ENCODE data around the gene INPP5A.
"Not testable (repeated sequence)": the region's sequence is repeated elsewhere in the genome, so short reads cannot be mapped to it uniquely, and the experiment has no call there.

The INPP5A gene

DNA sequence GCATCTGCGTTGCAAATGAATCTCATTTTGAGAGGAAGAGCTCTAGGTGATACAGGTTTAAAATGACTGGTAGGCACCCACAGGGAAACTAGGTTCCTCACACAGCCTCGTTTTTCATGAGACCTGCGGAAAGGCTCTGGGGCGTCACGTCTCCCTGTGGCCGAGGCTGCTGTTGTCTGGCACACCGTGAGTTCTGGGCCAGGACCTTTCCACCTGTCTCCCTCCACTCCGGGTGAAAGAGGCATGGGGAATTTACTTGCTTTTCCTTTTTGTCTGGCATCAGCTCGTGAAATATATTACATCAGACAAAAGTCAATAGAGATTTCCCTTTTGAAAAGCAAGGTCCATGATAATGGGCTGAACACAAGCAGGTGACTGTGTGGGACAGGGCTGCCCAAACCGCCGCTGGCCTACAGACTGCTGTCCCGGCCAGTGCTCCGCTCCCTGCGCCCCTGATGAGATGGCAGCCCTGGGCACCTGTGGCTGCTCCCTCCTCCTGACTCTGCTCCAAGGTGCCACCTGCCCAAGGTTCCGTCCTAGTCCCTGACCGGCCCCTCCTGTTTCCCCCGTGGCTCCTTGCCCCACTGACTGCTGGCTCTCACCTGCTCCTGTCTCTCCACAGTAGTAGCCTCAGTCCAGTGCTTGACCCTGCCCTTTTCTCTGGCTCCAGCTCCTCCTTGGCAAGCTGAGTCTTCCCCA, 138.8 kb downstream of the INPP5A start:
- ChIA-PET POLR2A (no interaction called here), CTCF (no interaction called here)
- no peak for DNase-seq (ENCODE audit: extremely low spot score)
- TF ChIP-seq, protein P1, sequence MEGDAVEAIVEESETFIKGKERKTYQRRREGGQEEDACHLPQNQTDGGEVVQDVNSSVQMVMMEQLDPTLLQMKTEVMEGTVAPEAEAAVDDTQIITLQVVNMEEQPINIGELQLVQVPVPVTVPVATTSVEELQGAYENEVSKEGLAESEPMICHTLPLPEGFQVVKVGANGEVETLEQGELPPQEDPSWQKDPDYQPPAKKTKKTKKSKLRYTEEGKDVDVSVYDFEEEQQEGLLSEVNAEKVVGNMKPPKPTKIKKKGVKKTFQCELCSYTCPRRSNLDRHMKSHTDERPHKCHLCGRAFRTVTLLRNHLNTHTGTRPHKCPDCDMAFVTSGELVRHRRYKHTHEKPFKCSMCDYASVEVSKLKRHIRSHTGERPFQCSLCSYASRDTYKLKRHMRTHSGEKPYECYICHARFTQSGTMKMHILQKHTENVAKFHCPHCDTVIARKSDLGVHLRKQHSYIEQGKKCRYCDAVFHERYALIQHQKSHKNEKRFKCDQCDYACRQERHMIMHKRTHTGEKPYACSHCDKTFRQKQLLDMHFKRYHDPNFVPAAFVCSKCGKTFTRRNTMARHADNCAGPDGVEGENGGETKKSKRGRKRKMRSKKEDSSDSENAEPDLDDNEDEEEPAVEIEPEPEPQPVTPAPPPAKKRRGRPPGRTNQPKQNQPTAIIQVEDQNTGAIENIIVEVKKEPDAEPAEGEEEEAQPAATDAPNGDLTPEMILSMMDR (IDR thresholded peaks at IDR 0.05; ENCODE audit: control extremely low read depth, extremely low read depth, low read depth, missing control alignments): no peak

DNA sequence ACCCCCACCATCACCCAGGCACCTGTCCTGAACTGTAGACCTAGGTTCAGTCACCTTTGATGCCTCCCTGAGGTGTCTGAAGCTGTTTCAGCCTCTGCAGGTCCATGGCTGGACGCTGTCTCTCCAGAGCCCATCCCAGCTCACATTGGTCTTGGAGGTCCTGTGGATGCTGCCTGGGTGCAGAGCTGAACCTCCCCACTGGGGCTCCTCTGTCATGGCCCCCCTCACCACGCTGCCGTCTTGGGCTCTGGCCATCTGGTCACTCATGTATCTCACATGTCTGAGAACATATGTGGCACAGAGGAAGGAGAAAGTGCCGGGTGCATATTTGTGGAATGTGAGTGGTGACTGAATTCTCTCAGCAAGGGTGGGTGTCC, 139.5 kb downstream of the INPP5A start:
- POLR2A ChIA-PET: no interaction called here
- CTCF ChIA-PET: no interaction called here
- DNase-seq (ENCODE audit: extremely low spot score): no peak
- TF ChIP-seq, protein P1 (IDR thresholded peaks at IDR 0.05; ENCODE audit: control extremely low read depth, extremely low read depth, low read depth, missing control alignments): no peak

DNA sequence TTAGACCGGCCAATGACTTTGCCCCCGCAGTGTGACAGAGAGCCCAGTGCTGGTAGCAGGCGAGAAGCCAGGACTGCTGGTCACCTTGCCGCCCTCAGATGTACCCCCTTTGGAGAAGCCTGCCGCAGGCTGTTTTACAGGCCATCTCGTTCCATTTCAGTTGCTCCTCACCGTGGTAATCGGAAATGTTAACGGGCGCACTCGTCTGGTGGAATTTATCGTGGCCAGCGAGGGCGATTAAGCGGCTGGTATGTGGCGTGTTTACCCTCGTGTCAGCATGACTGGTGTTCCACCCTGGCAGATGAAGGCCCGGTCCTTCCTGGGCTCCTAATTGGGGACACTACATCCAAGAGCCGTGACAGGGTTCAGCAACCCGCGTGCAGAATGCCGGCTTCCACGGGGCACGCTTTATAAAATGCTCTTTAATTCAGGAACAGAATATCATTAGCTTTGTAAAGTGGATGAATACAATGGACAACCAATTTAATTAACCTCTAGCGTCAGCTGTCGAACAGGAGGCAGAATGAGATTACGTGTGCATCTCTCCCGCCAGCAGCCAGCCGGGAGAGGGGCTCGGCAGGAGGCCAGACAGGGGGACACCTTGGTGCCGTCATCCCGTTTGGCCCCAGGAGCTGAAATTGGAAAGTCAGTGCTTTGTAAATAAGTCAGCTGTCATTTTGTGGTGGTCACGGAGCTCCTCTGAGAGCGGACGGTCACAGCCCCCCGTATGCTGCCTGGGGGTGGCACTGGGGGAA, 140.1 kb downstream of the INPP5A start:
- no peak for DNase-seq (ENCODE audit: extremely low spot score)
- TF ChIP-seq, protein P1 (IDR thresholded peaks at IDR 0.05; ENCODE audit: control extremely low read depth, extremely low read depth, low read depth, missing control alignments): no peak
- POLR2A ChIA-PET: no interaction called here
- CTCF ChIA-PET: no interaction called here

DNA sequence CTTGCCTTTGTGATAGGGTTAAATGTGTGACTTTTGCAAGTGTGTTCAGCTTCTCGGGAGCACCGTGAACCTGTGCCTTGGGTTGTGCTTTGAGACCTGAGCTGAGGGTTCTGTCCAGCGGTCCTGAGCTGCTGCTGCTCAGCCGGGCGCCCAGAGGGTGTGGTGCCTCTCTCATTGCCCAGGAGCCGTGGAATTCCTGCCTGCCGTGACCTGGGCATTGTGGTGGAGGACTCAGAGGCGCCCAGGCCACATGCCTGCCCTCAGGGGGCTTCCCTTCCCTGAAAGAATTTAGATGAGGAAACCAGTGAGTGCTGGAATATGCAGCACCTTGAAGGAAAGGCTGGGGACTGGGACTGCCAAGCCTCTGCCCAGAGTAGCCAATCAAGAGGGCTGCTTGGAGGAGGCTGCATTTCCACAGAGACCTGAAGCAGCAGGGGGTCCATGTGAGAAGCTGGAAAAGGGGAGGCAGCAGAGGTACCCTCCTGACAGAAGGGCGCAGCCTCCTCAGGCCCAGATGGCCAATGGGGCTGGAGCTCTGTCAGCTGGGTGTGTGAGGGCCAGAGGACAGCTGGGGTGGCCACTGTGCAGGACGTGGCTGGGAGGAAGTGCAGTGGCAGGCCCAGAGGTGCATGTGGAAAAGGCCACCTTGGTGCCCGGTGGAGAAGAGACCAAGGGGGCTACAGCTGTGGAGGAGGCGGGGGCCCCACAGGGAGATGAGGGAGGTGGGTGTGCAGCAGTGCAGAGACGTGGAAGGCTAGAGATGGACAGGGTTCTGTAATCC, 141.0 kb downstream of the INPP5A start:
- ChIA-PET CTCF (no interaction called here), POLR2A (no interaction called here)
- TF ChIP-seq, protein P1 (IDR thresholded peaks at IDR 0.05; ENCODE audit: control extremely low read depth, extremely low read depth, low read depth, missing control alignments): no peak
- no peak for DNase-seq (ENCODE audit: extremely low spot score)

DNA sequence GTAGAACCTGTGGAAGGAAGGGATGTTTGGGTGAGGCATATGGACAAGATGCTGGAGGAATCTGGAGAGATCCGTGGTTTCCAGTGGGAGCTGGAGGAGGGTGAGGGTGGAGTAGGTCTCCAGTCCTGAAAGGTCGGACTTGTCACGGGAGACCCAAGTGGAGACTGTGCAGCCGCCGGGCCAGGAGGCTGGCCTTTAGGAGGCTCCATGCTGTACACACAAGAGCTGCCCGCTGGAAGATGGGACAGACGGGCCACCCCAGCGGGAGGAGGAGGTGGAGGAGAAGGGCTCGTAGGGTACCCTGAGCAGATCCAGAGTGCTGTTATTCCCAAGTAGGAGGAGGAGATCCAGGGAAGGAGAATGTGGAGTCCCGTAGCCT, 141.6 kb downstream of the INPP5A start:
- TF ChIP-seq, protein P1 (IDR thresholded peaks at IDR 0.05; ENCODE audit: control extremely low read depth, extremely low read depth, low read depth, missing control alignments): no peak
- ChIA-PET POLR2A (no interaction called here), CTCF (no interaction called here)
- DNase-seq (ENCODE audit: extremely low spot score): no peak

DNA sequence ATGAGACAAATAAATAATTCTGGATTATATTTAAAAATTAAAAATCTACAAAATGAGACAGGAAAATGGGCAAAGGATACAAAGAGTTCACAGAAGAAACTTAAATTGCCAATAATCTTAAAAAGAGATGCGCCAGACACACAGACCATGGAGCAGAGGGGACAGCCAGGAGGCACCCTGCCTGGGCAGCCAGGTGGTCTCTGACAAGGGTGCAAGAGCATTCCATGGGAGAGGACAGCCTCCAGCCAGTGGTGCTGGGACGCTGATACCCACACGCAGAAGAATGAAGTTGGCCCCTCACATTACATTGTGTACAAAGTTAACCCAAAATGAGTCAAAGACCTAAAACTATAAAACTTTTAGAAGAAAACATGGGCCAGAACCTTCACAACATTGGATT, 142.1 kb downstream of the INPP5A start:
- ChIA-PET POLR2A (no interaction called here), CTCF (no interaction called here)
- TF ChIP-seq, protein P1 (IDR thresholded peaks at IDR 0.05; ENCODE audit: control extremely low read depth, extremely low read depth, low read depth, missing control alignments): no peak
- no peak for DNase-seq (ENCODE audit: extremely low spot score)

DNA sequence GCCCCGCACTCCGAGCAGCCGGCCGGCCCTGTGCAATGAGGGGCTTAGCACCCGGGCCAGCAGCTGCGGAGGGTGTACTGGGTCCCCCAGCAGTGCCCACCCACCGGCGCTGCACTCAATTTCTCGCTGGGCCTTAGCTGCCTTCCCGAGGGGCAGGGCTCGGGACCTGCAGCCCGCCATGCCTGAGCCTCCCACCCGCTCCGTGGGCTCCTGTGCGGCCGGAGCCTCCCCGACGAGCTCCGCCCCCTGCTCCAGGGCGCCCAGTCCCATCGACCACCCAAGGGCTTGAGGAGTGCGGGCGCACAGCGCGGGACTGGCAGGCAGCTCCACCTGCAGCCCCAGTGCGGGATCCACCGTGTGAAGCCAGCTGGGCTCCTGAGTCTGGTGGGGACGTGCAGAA, 143.2 kb downstream of the INPP5A start:
- CTCF ChIA-PET; DNase-seq (ENCODE audit: extremely low spot score); POLR2A ChIA-PET: not testable (repeated sequence)

Measured in GM10248 (cell line).